Mesothelial cell of epicardium (in vitro differentiated cells): ENCODE measurements around the gene RYR3. TPM values are rescaled to one million over a fixed set of nuclear protein-coding genes. Genes with fewer than 3 reads are reported as not detected.

Experiments
- DNase-seq, 2 experiments: peaks; one replicate each; pipeline ENCODE4 v3.0.0; 2021; ENCODE audit warnings: low spot score in 2 of 2; ENCODE audit not compliant: unreplicated experiment in 2 of 2
- H3K27ac Mint-ChIP-seq: 2 replicates; pipeline ENCODE4 v1.8.0; 2021; ENCODE audit warnings: mixed read lengths
- H3K27me3 Mint-ChIP-seq: 2 replicates; pipeline ENCODE4 v1.8.0; 2021; ENCODE audit warnings: low read depth, mixed read lengths
- H3K36me3 Mint-ChIP-seq: 2 replicates; pipeline ENCODE4 v1.8.0; 2021; ENCODE audit warnings: mixed read lengths
- H3K4me1 Mint-ChIP-seq: 2 replicates; pipeline ENCODE4 v1.8.0; 2021; ENCODE audit warnings: mixed read lengths
- H3K4me3 Mint-ChIP-seq: 2 replicates; pipeline ENCODE4 v1.8.0; 2021; ENCODE audit warnings: mild to moderate bottlenecking, moderate library complexity, mixed read lengths
- H3K9me3 Mint-ChIP-seq: 2 replicates; pipeline ENCODE4 v1.8.0; 2021; ENCODE audit warnings: mixed read lengths
- CTCF ChIP-seq: fragments of 200-600 bp; sonication (generic); IDR thresholded peaks from one replicate; pipeline ENCODE4 v1.5.0; 2021; ENCODE audit warnings: antibody characterized with exemption; ENCODE audit not compliant: unreplicated experiment
- total RNA-seq: library from RNA; stranded (reverse); gene quantifications from 3 replicates; pipeline ENCODE4 v1.2.1, GENCODE V29; 2021

RYR3 gene
- total RNA-seq, 1 donor from 2014 or later = 3.8 TPM

- TF ChIP-seq CTCF = no peak
- no peak overlapping the region for H3K27ac Mint-ChIP-seq
- H3K4me1 Mint-ChIP-seq = no peaks in the 10 kb centered on the region
- H3K36me3 Mint-ChIP-seq = no peaks in the 10 kb centered on the region
- H3K27me3 Mint-ChIP-seq = peaks cover 5% of the 10 kb centered on the region
- no peaks in the 10 kb centered on the region for H3K9me3 Mint-ChIP-seq
- DNase-seq = peak; percentile 49 to 83
- no peak overlapping the region for H3K4me3 Mint-ChIP-seq
Observed at GRCh38 chr15:33547876-33548275, 237.1 kb downstream of the RYR3 start.

- Mint-ChIP-seq H3K27me3 (peaks cover 3% of the 10 kb centered on the region), H3K4me1 (no peaks in the 10 kb centered on the region), H3K27ac (no peak overlapping the region), H3K9me3 (no peaks in the 10 kb centered on the region), H3K4me3 (no peak overlapping the region), H3K36me3 (no peaks in the 10 kb centered on the region)
- no peak for DNase-seq
- TF ChIP-seq CTCF = no peak
Observed at GRCh38 chr15:33551860-33552259, 241.1 kb downstream of the RYR3 start.

GRCh38 chr15:33553157-33553556, 242.4 kb downstream of the RYR3 start:
- no peak for TF ChIP-seq CTCF
- Mint-ChIP-seq H3K27ac (no peak overlapping the region), H3K9me3 (no peaks in the 10 kb centered on the region)

GRCh38 chr15:33559207-33559890, 248.6 kb downstream of the RYR3 start:
- TF ChIP-seq CTCF = no peak
- no peaks in the 10 kb centered on the region for H3K4me1 Mint-ChIP-seq
- H3K27me3 Mint-ChIP-seq = no peaks in the 10 kb centered on the region
- H3K9me3 Mint-ChIP-seq = no peaks in the 10 kb centered on the region
- H3K27ac Mint-ChIP-seq = no peak overlapping the region
- no peak overlapping the region for H3K4me3 Mint-ChIP-seq
- DNase-seq = no peak
- no peaks in the 10 kb centered on the region for H3K36me3 Mint-ChIP-seq

More at GRCh38 chr15:33553157-33553556, 242.4 kb downstream of the RYR3 start:
- Mint-ChIP-seq H3K27me3 (no peaks in the 10 kb centered on the region), H3K4me1 (no peaks in the 10 kb centered on the region), H3K36me3 (no peaks in the 10 kb centered on the region), H3K4me3 (no peak overlapping the region)
- no peak for DNase-seq

- H3K4me3 Mint-ChIP-seq = no peak overlapping the region
- H3K27ac Mint-ChIP-seq = no peak overlapping the region
- no peaks in the 10 kb centered on the region for H3K4me1 Mint-ChIP-seq
- H3K9me3 Mint-ChIP-seq = peaks cover 9% of the 10 kb centered on the region
- no peak for TF ChIP-seq CTCF
- H3K36me3 Mint-ChIP-seq = no peaks in the 10 kb centered on the region
- DNase-seq = no peak
- H3K27me3 Mint-ChIP-seq = no peaks in the 10 kb centered on the region
Observed at GRCh38 chr15:33561407-33561806, 250.6 kb downstream of the RYR3 start.
